Stimulated activated CD8-positive, alpha-beta memory T cell treated with anti-CD3 and anti-CD28 coated beads, Interleukin-7, amount 100 ng/mL, for 48 hours (primary cell): ENCODE data around the gene SLC18A2.
"Not testable (repeated sequence)": the region's sequence is repeated elsewhere in the genome, so short reads cannot be mapped to it uniquely, and the experiment has no call there.

ENCODE experiments used
- DNase-seq, 2 donors: peaks; one replicate each; pipeline ENCODE4 v3.0.0-alpha.2; 2020; ENCODE audit warnings: low read depth in 1 of 2; ENCODE audit errors: extremely low read depth in 1 of 2

The SLC18A2 gene

GRCh38 chr10:117240621-117241529 lies at the start of gene SLC18A2:
SLC18A2 (plus strand) TSS chr10:117241114; CDS start chr10:117241694, 580 bp downstream.
- DNase-seq: no peak

GRCh38 chr10:117197189-117197588 lies 43.7 kb upstream of the SLC18A2 start, which contains the start of gene KCNK18:
KCNK18 (plus strand) TSS chr10:117197489; CDS start chr10:117197489, 0 bp downstream.
- DNase-seq: no peak

- no peak for DNase-seq
These were observed 42.8 kb upstream of the SLC18A2 start for GRCh38 chr10:117198088-117198487.

GRCh38 chr10:117201826-117202225 lies 39.1 kb upstream of the SLC18A2 start:
- DNase-seq: no peak

- no peak for DNase-seq
These were observed 36.6 kb upstream of the SLC18A2 start for GRCh38 chr10:117204316-117204715.

- no peak for DNase-seq
These were observed 28.7 kb upstream of the SLC18A2 start for GRCh38 chr10:117212176-117212575.

- no peak for DNase-seq
These were observed 26.5 kb upstream of the SLC18A2 start for GRCh38 chr10:117214401-117214800.

- DNase-seq: no peak
These were observed 25.8 kb upstream of the SLC18A2 start for GRCh38 chr10:117215079-117215478.

GRCh38 chr10:117216028-117216427 lies 24.9 kb upstream of the SLC18A2 start:
- no peak for DNase-seq

- DNase-seq: peak; percentile 25 to 30
These were observed 24.2 kb upstream of the SLC18A2 start for GRCh38 chr10:117216611-117217195.

GRCh38 chr10:117217196-117217761 lies 23.6 kb upstream of the SLC18A2 start:
- no peak for DNase-seq

- DNase-seq: no peak
These were observed 22.3 kb upstream of the SLC18A2 start for GRCh38 chr10:117218654-117219053.

- no peak for DNase-seq
These were observed 19.7 kb upstream of the SLC18A2 start for GRCh38 chr10:117221156-117221711.

GRCh38 chr10:117222552-117222951 lies 18.4 kb upstream of the SLC18A2 start:
- no peak for DNase-seq

GRCh38 chr10:117222976-117223692 lies 17.8 kb upstream of the SLC18A2 start:
- no peak for DNase-seq

GRCh38 chr10:117223693-117224430 lies 17.1 kb upstream of the SLC18A2 start:
- DNase-seq: no peak

- no peak for DNase-seq
These were observed 16.0 kb upstream of the SLC18A2 start for GRCh38 chr10:117224881-117225280.

- no peak for DNase-seq
These were observed 14.0 kb upstream of the SLC18A2 start for GRCh38 chr10:117226813-117227451.

GRCh38 chr10:117228210-117228609 lies 12.7 kb upstream of the SLC18A2 start:
- no peak for DNase-seq

- DNase-seq: not testable (repeated sequence)
These were observed 10.8 kb upstream of the SLC18A2 start for GRCh38 chr10:117230107-117230506.
